Stimulated activated CD4-positive, alpha-beta T cell treated with anti-CD3 and anti-CD28 coated beads, Interleukin-4, amount 100 ng/mL, for 1 hour (primary cell): ENCODE results near the gene PCDHAC1.
"Not testable (repeated sequence)": the region's sequence is repeated elsewhere in the genome, so short reads cannot be mapped to it uniquely, and the experiment has no call there.

Experiments
- DNase-seq: peaks from one replicate; pipeline ENCODE4 v3.0.0-alpha.2; 2020

Gene PCDHAC1

GRCh38 chr5:140925806-140926442 lies at the start of gene PCDHAC1:
TSS of gene PCDHAC1 (plus strand) at chr5:140926299. CDS start at chr5:140926893, 594 bp downstream.
- DNase-seq = no peak

- DNase-seq = not testable (repeated sequence)
Observed at GRCh38 chr5:140876541-140877261, 49.4 kb upstream of the PCDHAC1 start.

GRCh38 chr5:140877262-140877581 lies 48.9 kb upstream of the PCDHAC1 start:
- no peak for DNase-seq

GRCh38 chr5:140881889-140882590 lies 44.1 kb upstream of the PCDHAC1 start, which contains the start of gene PCDHA13:
TSS of gene PCDHA13 (plus strand) at chr5:140882124. CDS start at chr5:140882269, 145 bp downstream.
- no peak for DNase-seq

- DNase-seq = no peak
Observed at GRCh38 chr5:140882591-140882899, 43.6 kb upstream of the PCDHAC1 start.

- no peak for DNase-seq
Observed at GRCh38 chr5:140883373-140883772, 42.7 kb upstream of the PCDHAC1 start.

- DNase-seq = no peak
Observed at GRCh38 chr5:140883927-140884697, 42.0 kb upstream of the PCDHAC1 start.

GRCh38 chr5:140916325-140916724 lies 9.8 kb upstream of the PCDHAC1 start:
- no peak for DNase-seq

- no peak for DNase-seq
Observed at GRCh38 chr5:140923601-140924000, 2.5 kb upstream of the PCDHAC1 start.

- peak; percentile 28 for DNase-seq
Observed at GRCh38 chr5:140926443-140927227, 536 bp downstream of the PCDHAC1 start.

GRCh38 chr5:140927228-140927573 lies 1.1 kb downstream of the PCDHAC1 start:
- DNase-seq = no peak

- no peak for DNase-seq
Observed at GRCh38 chr5:140934964-140935606, 9.0 kb downstream of the PCDHAC1 start.

- DNase-seq = no peak
Observed at GRCh38 chr5:140946578-140946977, 20.5 kb downstream of the PCDHAC1 start.

GRCh38 chr5:140951636-140952035 lies 25.5 kb downstream of the PCDHAC1 start:
- no peak for DNase-seq

GRCh38 chr5:140953234-140953633 lies 27.1 kb downstream of the PCDHAC1 start:
- no peak for DNase-seq

GRCh38 chr5:140962190-140962589 lies 36.1 kb downstream of the PCDHAC1 start:
- no peak for DNase-seq

- DNase-seq = no peak
Observed at GRCh38 chr5:140964356-140964755, 38.3 kb downstream of the PCDHAC1 start.

GRCh38 chr5:140965905-140966292 lies 39.8 kb downstream of the PCDHAC1 start:
- no peak for DNase-seq

GRCh38 chr5:140966293-140967225 lies 40.5 kb downstream of the PCDHAC1 start, which contains the start of gene PCDHAC2:
TSS of gene PCDHAC2 (plus strand) at chr5:140966476. CDS start at chr5:140966767, 291 bp downstream.
- no peak for DNase-seq

- DNase-seq = no peak
Observed at GRCh38 chr5:140967226-140967893, 41.3 kb downstream of the PCDHAC1 start.
